UCSD-AML1 (cell line): Measurements from ENCODE around the gene DLGAP1.

Experiments
- DNase-seq: peaks from one replicate; lab custom pipeline; 2025; ENCODE audit not compliant: unreplicated experiment; lab: John Stamatoyannopoulos, UW

The DLGAP1 gene

DNA sequence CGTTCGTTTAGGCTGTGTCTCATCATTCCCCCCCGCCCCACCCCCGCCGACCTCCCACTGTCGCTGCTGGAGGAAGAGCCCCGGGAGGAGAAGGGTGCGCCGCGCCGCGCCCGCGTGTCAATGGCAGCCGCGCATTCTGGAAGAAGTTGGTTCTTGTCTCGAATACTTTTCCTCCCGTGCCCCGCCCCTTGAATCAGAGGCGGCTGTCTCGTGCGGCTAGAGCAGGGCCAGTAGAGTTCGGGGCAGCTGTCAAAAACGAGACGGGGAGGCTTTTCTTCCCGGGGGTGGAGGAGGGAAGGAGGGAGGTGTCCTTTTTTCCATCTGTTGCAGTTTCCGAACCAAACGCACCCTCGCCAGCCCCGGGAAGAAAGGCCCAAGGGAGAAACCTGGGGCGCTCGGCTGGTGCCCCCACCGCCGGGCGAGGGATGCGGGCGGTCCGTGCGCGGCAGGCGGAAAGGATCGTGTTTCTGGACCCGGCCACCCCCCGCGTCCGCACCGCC, 1005.5 kb downstream of the DLGAP1 start:
- peak; percentile 38 for DNase-seq

DNA sequence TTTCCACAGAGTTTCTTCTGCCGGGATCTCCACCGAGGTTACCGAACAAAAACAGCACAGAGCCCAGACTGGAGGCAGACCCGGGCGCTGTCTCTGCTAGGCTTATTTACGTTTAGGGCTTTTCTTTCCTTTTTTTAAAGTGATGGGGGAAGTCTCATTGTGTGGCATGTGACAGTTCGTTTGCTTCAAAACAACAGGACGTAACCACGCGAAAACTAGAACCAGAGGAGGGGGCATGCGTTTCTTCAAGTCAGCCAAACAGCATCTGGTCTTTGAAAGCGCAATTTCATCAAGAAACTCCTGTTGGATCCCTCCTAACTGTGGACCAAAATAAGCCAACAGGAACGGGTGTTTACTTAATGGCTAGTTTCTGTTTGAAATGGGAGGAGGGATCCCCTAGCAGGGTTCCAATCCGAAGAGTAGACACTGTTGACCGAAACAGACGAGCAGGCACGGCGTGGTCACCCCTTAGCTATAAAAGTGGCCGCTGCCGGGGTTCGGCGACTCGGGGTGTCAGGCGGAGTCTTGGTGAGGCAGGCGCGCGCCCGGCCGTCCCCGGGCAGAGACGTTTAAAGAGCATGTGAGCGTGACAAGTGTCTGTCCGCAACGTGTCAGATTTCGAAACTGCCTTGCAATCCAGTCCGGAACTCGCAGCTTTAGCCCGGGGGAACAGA, 1006.1 kb downstream of the DLGAP1 start:
- peak; percentile 38 for DNase-seq

- peak; percentile 72 for DNase-seq
Observed at GRCh38 chr18:3447895-3448837, 1006.9 kb downstream of the DLGAP1 start.

- no peak for DNase-seq
Observed at GRCh38 chr18:3447068-3447894, 1007.8 kb downstream of the DLGAP1 start.
